ENCODE measurements around the gene CAND2.

CAND2 gene

GRCh38 chr3:12810013-12810780 is 13.7 kb downstream of the CAND2 start:
- Histone ChIP-seq H3K4me1 (ENCODE audit: low read length) (peaks cover 10% of the 10 kb centered on the region), H3K9ac (ENCODE audit: low read length) (peak overlapping the region; percentile 40), H3K27ac (ENCODE audit: low read length) (no peak overlapping the region), H2AFZ (ENCODE audit: low read depth, low read length) (peak overlapping the region; percentile 73), H3K79me2 (ENCODE audit: low read length) (no peaks in the 10 kb centered on the region), H4K20me1 (ENCODE audit: insufficient read depth, low read length) (no peaks in the 10 kb centered on the region), H3K4me2 (ENCODE audit: low read length) (peak overlapping the region; percentile 87), H3K4me3 (ENCODE audit: low read length) (peak overlapping the region; percentile 77), H3K27me3 (ENCODE audit: low read depth, low read length) (peaks cover 30% of the 10 kb centered on the region), H3K36me3 (replicated peaks; ENCODE audit: low read depth, low read length) (no peaks in the 10 kb centered on the region), H3K9me3 (ENCODE audit: insufficient read depth, low read length) (no peaks in the 10 kb centered on the region)
- peak; percentile 68 for TF ChIP-seq CTCF (IDR thresholded peaks at IDR 0.05; ENCODE audit: low read depth, low read length)
- no peak for TF ChIP-seq EZH2phosphoT487 (IDR thresholded peaks at IDR 0.05; ENCODE audit: low read depth)

DNA sequence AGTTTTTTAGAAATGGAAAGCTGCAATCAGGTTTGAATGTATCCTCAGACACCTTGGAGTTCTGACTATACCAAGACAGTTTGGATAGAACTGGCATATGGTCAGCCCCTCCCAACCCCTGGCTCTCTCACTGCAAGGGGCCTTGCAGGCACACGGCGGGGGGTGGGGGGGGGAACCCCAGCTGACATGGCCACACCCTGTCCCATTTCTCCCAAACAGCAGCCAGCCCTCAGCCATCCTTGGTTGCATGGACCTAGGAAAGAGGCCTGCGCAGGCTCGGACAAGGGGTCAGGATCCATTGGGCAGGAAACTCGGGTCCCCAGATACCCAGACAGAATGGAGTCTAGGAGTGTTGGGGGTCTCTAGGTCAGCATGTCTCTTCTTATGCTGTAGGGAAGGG is 14.5 kb downstream of the CAND2 start:
- peak overlapping the region; percentile 40 for H3K9ac ChIP-seq (ENCODE audit: low read length)
- H3K36me3 ChIP-seq (replicated peaks; ENCODE audit: low read depth, low read length), result no peaks in the 10 kb centered on the region
- no peaks in the 10 kb centered on the region for H3K79me2 ChIP-seq (ENCODE audit: low read length)
- H3K9me3 ChIP-seq (ENCODE audit: insufficient read depth, low read length), result no peaks in the 10 kb centered on the region
- no peak for TF ChIP-seq EZH2phosphoT487 (IDR thresholded peaks at IDR 0.05; ENCODE audit: low read depth)
- no peak for TF ChIP-seq CTCF (IDR thresholded peaks at IDR 0.05; ENCODE audit: low read depth, low read length)
- no peaks in the 10 kb centered on the region for H4K20me1 ChIP-seq (ENCODE audit: insufficient read depth, low read length)
- H3K27ac ChIP-seq (ENCODE audit: low read length), result no peak overlapping the region
- peak overlapping the region; percentile 85 for H3K4me2 ChIP-seq (ENCODE audit: low read length)
- H3K27me3 ChIP-seq (ENCODE audit: low read depth, low read length), result peaks cover 27% of the 10 kb centered on the region
- H2AFZ ChIP-seq (ENCODE audit: low read depth, low read length), result peak overlapping the region; percentile 73
- H3K4me1 ChIP-seq (ENCODE audit: low read length), result peaks cover 10% of the 10 kb centered on the region
- H3K4me3 ChIP-seq (ENCODE audit: low read length), result peak overlapping the region; percentile 77

DNA sequence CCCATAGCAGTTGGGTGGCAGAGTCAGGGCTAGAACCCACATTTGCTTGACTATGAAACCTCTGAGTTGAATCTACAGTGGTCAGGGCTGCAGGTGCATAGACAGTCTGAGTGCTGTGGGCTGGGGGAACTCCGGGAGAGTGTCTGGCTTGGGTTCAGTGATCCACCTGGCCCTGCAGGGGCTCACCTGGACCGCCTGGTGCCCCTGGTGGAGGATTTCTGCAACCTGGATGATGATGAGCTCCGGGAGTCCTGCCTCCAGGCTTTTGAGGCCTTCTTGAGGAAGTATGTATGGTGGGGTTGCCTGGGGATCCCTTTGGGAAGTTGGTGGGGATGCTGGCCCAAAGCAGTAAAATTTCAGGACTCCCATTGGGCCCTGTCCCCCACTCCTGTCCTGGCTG is 16.3 kb downstream of the CAND2 start:
- H2AFZ ChIP-seq (ENCODE audit: low read depth, low read length), result no peak overlapping the region
- H3K9ac ChIP-seq (ENCODE audit: low read length), result no peak overlapping the region
- no peaks in the 10 kb centered on the region for H3K9me3 ChIP-seq (ENCODE audit: insufficient read depth, low read length)
- TF ChIP-seq EZH2phosphoT487 (IDR thresholded peaks at IDR 0.05; ENCODE audit: low read depth), result no peak
- no peak for TF ChIP-seq CTCF (IDR thresholded peaks at IDR 0.05; ENCODE audit: low read depth, low read length)
- no peaks in the 10 kb centered on the region for H3K36me3 ChIP-seq (replicated peaks; ENCODE audit: low read depth, low read length)
- H3K27me3 ChIP-seq (ENCODE audit: low read depth, low read length), result peaks cover 16% of the 10 kb centered on the region
- H3K79me2 ChIP-seq (ENCODE audit: low read length), result no peaks in the 10 kb centered on the region
- no peak overlapping the region for H3K4me3 ChIP-seq (ENCODE audit: low read length)
- no peak overlapping the region for H3K4me2 ChIP-seq (ENCODE audit: low read length)
- H3K4me1 ChIP-seq (ENCODE audit: low read length), result peaks cover 10% of the 10 kb centered on the region
- H4K20me1 ChIP-seq (ENCODE audit: insufficient read depth, low read length), result no peaks in the 10 kb centered on the region
- no peak overlapping the region for H3K27ac ChIP-seq (ENCODE audit: low read length)

GRCh38 chr3:12813967-12814366 is 17.5 kb downstream of the CAND2 start:
- Histone ChIP-seq H4K20me1 (ENCODE audit: insufficient read depth, low read length) (no peaks in the 10 kb centered on the region), H3K27ac (ENCODE audit: low read length) (no peak overlapping the region), H3K36me3 (replicated peaks; ENCODE audit: low read depth, low read length) (no peaks in the 10 kb centered on the region), H3K4me2 (ENCODE audit: low read length) (no peak overlapping the region), H3K79me2 (ENCODE audit: low read length) (no peaks in the 10 kb centered on the region), H3K9me3 (ENCODE audit: insufficient read depth, low read length) (no peaks in the 10 kb centered on the region), H3K4me3 (ENCODE audit: low read length) (no peak overlapping the region), H3K4me1 (ENCODE audit: low read length) (peaks cover 14% of the 10 kb centered on the region), H3K9ac (ENCODE audit: low read length) (no peak overlapping the region), H3K27me3 (ENCODE audit: low read depth, low read length) (peaks cover 6% of the 10 kb centered on the region; the same call in 1 of the 2 replicates), H2AFZ (ENCODE audit: low read depth, low read length) (no peak overlapping the region)
- TF ChIP-seq CTCF (IDR thresholded peaks at IDR 0.05; ENCODE audit: low read depth, low read length), result no peak

Data from OCI-LY3 (cell line).